Mesendoderm (in vitro differentiated cells): ENCODE measurements around the gene GNAQ.

Source experiments
- DNase-seq: peaks from one replicate; pipeline ENCODE4 v3.0.0; 2013
- H2AK5ac ChIP-seq: 2 replicates; pipeline ENCODE4 v1.6.1; 2013; ENCODE audit warnings: low read length, inconsistent platforms
- H2BK120ac ChIP-seq: 2 replicates; pipeline ENCODE4 v1.6.1; 2013; ENCODE audit warnings: low read depth, mild to moderate bottlenecking, low read length, moderate library complexity, mixed read lengths
- H2BK15ac ChIP-seq: replicated peaks from 2 replicates; pipeline ENCODE4 v1.6.1; 2013; ENCODE audit warnings: low read depth, mild to moderate bottlenecking, moderate library complexity
- H2BK5ac ChIP-seq: 2 replicates; pipeline ENCODE4 v1.6.1; 2013; ENCODE audit warnings: low read length, inconsistent platforms
- H3K18ac ChIP-seq: 2 replicates; pipeline ENCODE4 v1.6.1; 2013; ENCODE audit warnings: mild to moderate bottlenecking, low read length, mixed read lengths
- H3K23ac ChIP-seq: one replicate; pipeline ENCODE4 v1.6.1; 2013; ENCODE audit warnings: low read length
- H3K27ac ChIP-seq: 2 replicates; pipeline ENCODE4 v1.5.1; 2013; ENCODE audit warnings: low read depth, mild to moderate bottlenecking, inconsistent platforms, low read length, moderate library complexity
- H3K27me3 ChIP-seq: 2 replicates; pipeline ENCODE4 v1.6.1; 2013; ENCODE audit warnings: low read length, control low read depth, mild to moderate bottlenecking, inconsistent platforms; ENCODE audit not compliant: insufficient read depth, poor library complexity
- H3K36me3 ChIP-seq: 2 replicates; pipeline ENCODE4 v1.6.1; 2013; ENCODE audit warnings: low read length, inconsistent platforms; ENCODE audit not compliant: control insufficient read depth, insufficient read depth
- H3K4ac ChIP-seq: one replicate; pipeline ENCODE4 v1.6.1; 2013; ENCODE audit warnings: low read depth, mild to moderate bottlenecking, low read length, moderate library complexity
- H3K4me1 ChIP-seq: 2 replicates; pipeline ENCODE4 v1.6.1; 2013; ENCODE audit warnings: low read depth, low read length, inconsistent platforms; ENCODE audit not compliant: control insufficient read depth
- H3K4me2 ChIP-seq: 2 replicates; pipeline ENCODE4 v1.6.1; 2013; ENCODE audit warnings: low read length
- H3K4me3 ChIP-seq: 2 replicates; pipeline ENCODE4 v1.5.1; 2013; ENCODE audit warnings: mild to moderate bottlenecking, low read length
- H3K56ac ChIP-seq: one replicate; pipeline ENCODE4 v1.6.1; 2013; ENCODE audit warnings: low read length
- H3K79me1 ChIP-seq: 2 replicates; pipeline ENCODE4 v1.6.1; 2013; ENCODE audit warnings: low read length, inconsistent platforms
- H3K79me2 ChIP-seq: 2 replicates; pipeline ENCODE4 v1.6.1; 2013; ENCODE audit warnings: mild to moderate bottlenecking, low read length; ENCODE audit not compliant: control insufficient read depth, insufficient read depth
- H3K9ac ChIP-seq: 2 replicates; pipeline ENCODE4 v1.6.1; 2013; ENCODE audit warnings: low read length, inconsistent platforms
- H4K5ac ChIP-seq: one replicate; pipeline ENCODE4 v1.6.1; 2013; ENCODE audit warnings: low read length
- H4K8ac ChIP-seq: one replicate; pipeline ENCODE4 v1.6.1; 2013; ENCODE audit warnings: low read depth, mild to moderate bottlenecking, control low read depth, low read length, moderate library complexity
- WGBS: extraction: QIAGEN DNeasy Blood & Tissue Kit; methylation state at CpG from one replicate; pipeline ENCODE4 v1.1.7; 2013; ENCODE audit warnings: low lambda C conversion rate, missing lambda C conversion rate; ENCODE audit not compliant: insufficient coverage; ENCODE audit errors: extremely low coverage; 5-methylcytosine and 5-hydroxymethylcytosine counted together

Gene GNAQ

DNA sequence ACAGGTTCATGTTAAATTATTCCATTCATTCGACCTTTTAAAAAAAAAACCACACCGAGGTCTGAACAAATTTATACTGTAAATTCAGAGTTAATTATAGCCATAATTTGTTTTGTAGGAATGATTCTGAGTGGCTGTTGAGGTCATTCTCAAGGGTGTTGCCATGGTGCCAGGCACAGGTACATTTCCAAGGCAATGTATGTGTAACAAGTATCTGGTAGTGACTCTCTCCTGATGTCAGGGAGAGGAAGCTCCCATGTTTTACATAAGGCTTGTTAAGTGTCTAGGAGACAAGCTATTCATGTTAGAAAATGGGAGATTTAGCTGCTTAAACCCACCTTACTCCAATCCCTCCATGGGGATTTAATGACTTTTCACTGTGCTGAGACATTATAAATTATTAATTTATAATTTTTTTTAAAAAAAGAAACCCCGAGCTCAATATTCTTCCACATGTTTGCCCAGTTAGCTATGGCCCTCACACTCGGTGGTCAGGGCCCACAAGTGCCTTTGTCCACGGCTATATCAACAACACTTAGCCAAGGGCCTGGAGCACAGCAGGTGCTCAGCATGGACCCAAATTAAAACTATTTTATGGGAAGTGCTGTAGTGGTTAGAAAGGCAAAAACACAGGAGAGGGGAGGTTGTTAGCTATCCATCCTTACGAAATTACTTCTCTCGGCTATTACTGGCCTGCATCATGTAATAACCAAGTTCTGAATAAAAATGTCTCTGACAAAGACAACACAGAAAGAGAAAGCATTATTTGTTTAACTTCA, 228.9 kb downstream of the GNAQ start:
- Histone ChIP-seq H3K9ac (no peak overlapping the region), H3K27me3 (no peaks in the 10 kb centered on the region), H4K8ac (no peak overlapping the region), H3K36me3 (no peaks in the 10 kb centered on the region), H2BK15ac (no peak overlapping the region), H3K27ac (no peak overlapping the region), H4K5ac (no peak overlapping the region), H3K79me2 (no peaks in the 10 kb centered on the region), H3K4me2 (no peak overlapping the region), H3K56ac (no peak overlapping the region), H2AK5ac (no peak overlapping the region), H3K4me1 (no peaks in the 10 kb centered on the region), H3K4ac (no peak overlapping the region), H2BK120ac (no peak overlapping the region), H3K18ac (no peak overlapping the region), H3K4me3 (no peak overlapping the region), H2BK5ac (no peak overlapping the region), H3K79me1 (peaks cover 4% of the 10 kb centered on the region), H3K23ac (no peak overlapping the region)
- no CpG with 5 or more reads among the region's 7 CpGs for WGBS
- no peak for DNase-seq

DNA sequence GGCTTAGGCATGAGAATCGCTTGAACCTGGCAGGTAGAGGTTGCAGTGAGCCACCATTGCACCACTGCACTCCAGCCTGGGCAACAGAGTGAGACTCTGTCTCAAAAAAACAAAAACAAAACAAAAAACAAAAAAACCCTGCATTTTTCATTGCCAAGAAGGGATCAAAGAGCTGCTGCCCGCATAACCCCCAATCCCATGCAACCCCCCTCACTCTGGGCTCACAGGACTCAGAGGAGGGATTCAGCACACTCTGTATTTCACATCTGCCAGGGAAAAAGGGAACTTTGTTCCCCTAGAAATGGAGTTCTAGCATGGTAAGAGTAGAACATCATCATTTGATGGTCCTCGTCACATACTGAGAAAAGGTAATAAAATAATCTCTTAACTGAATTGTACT, 229.5 kb downstream of the GNAQ start:
- no peak for DNase-seq
- no peak overlapping the region for H3K27ac ChIP-seq
- no peak overlapping the region for H2BK120ac ChIP-seq
- no CpG with 5 or more reads among the region's 3 CpGs for WGBS
- H3K27me3 ChIP-seq = no peaks in the 10 kb centered on the region
- no peaks in the 10 kb centered on the region for H3K79me2 ChIP-seq
- H3K4me1 ChIP-seq = no peaks in the 10 kb centered on the region
- no peak overlapping the region for H3K23ac ChIP-seq
- H2AK5ac ChIP-seq = no peak overlapping the region
- no peak overlapping the region for H3K9ac ChIP-seq
- no peaks in the 10 kb centered on the region for H3K36me3 ChIP-seq
- no peak overlapping the region for H3K4me3 ChIP-seq
- no peak overlapping the region for H4K8ac ChIP-seq
- H3K4ac ChIP-seq = no peak overlapping the region
- no peak overlapping the region for H3K4me2 ChIP-seq
- no peak overlapping the region for H2BK15ac ChIP-seq
- H2BK5ac ChIP-seq = no peak overlapping the region
- peaks cover 2% of the 10 kb centered on the region for H3K79me1 ChIP-seq
- no peak overlapping the region for H3K56ac ChIP-seq
- no peak overlapping the region for H4K5ac ChIP-seq
- no peak overlapping the region for H3K18ac ChIP-seq

DNA sequence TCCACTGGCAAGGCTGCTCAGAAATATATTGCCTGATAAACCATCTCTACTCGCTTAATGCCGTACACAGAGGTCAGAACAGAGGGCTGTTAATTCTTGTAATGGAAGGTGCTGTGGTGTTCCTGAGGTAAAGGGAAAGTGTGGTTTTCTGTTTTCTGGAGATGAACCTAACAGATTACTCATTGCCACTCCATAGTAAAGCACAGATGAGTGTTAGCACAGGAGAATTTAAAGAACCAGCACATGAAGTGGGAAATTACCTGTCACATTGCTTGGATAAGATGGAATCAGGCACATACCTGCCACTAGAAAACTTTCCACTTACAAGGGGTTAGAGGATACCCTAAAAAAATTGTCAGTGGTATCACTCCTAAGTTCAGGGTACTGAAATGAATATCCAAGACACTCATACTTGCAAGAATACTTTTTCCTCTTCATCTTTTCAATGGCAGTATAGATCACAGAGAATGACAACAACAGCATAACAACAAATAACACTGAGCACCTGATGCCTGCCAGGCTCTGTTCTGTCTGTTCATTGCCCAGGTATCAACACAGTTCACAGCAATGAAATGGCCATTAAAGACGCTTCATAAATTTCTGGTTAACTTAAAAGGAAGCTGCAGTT, 230.6 kb downstream of the GNAQ start:
- Histone ChIP-seq H3K4me3 (no peak overlapping the region), H3K4me2 (no peak overlapping the region), H2BK15ac (no peak overlapping the region), H3K79me1 (peaks cover 2% of the 10 kb centered on the region), H4K5ac (no peak overlapping the region), H3K23ac (no peak overlapping the region), H3K56ac (no peak overlapping the region), H3K36me3 (no peaks in the 10 kb centered on the region), H2BK5ac (no peak overlapping the region), H3K27ac (no peak overlapping the region), H3K79me2 (no peaks in the 10 kb centered on the region), H4K8ac (no peak overlapping the region), H3K27me3 (no peaks in the 10 kb centered on the region), H2AK5ac (no peak overlapping the region), H2BK120ac (no peak overlapping the region), H3K4ac (no peak overlapping the region), H3K4me1 (no peaks in the 10 kb centered on the region), H3K9ac (no peak overlapping the region), H3K18ac (no peak overlapping the region)
- no CpG with 5 or more reads among the region's 3 CpGs for whole genome bisulfite sequencing
- no peak for DNase-seq

DNA sequence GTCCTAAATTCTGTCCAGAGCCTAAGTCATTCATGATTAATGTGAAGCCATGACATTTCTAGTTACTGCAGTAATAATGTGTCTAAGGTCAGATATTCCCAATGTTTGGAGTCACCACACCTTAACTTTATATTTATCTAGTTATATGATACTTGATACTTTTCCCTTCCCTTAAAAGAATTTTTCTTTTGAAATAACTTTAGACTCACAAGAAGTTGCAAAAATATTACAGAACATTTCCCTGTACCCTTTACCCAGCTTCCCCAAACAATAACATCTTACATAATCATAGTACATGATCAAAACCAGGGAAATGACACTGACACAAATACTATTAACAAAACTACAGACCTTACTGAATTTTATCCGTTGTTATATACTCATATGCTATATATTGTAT, 233.5 kb downstream of the GNAQ start:
- no peak overlapping the region for H3K4ac ChIP-seq
- no peak overlapping the region for H3K9ac ChIP-seq
- H3K4me1 ChIP-seq = no peaks in the 10 kb centered on the region
- no peak overlapping the region for H2BK5ac ChIP-seq
- H3K36me3 ChIP-seq = no peaks in the 10 kb centered on the region
- H3K79me2 ChIP-seq = no peaks in the 10 kb centered on the region
- H3K18ac ChIP-seq = no peak overlapping the region
- no peak overlapping the region for H2BK120ac ChIP-seq
- no peak overlapping the region for H4K5ac ChIP-seq
- no peak overlapping the region for H4K8ac ChIP-seq
- H3K27me3 ChIP-seq = no peaks in the 10 kb centered on the region
- H3K27ac ChIP-seq = no peak overlapping the region
- no peak for DNase-seq
- H2BK15ac ChIP-seq = no peak overlapping the region
- no peak overlapping the region for H3K56ac ChIP-seq
- no CpG with 5 or more reads among the region's 1 CpG for WGBS
- peaks cover 2% of the 10 kb centered on the region for H3K79me1 ChIP-seq
- H3K4me2 ChIP-seq = no peak overlapping the region
- H3K23ac ChIP-seq = no peak overlapping the region
- H3K4me3 ChIP-seq = no peak overlapping the region
- no peak overlapping the region for H2AK5ac ChIP-seq

DNA sequence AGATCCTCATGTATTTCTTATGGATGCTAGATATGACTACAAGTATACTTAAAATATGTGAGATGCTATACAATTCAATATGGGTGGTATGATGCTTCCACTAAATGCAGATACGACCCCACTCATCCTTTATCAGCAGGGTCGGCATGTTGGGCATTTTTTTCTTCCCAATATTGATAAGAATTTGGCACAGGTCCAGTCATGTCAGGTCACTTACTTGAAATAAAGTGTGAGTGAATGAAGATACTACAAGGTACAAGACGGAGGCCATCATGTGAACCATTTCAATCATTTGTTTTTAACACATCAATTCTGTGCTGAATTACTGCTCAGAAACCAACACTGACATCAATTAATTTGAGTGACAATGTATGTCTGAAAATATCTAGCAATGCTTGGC, 236.6 kb downstream of the GNAQ start:
- Histone ChIP-seq H2BK5ac (no peak overlapping the region), H3K4me3 (no peak overlapping the region), H3K4me1 (no peaks in the 10 kb centered on the region), H3K18ac (no peak overlapping the region), H3K27ac (no peak overlapping the region), H3K36me3 (no peaks in the 10 kb centered on the region), H3K56ac (no peak overlapping the region), H3K4ac (no peak overlapping the region), H3K23ac (no peak overlapping the region), H4K5ac (no peak overlapping the region), H3K9ac (no peak overlapping the region), H2BK120ac (no peak overlapping the region), H2AK5ac (no peak overlapping the region), H3K27me3 (no peaks in the 10 kb centered on the region), H3K4me2 (no peak overlapping the region), H4K8ac (no peak overlapping the region), H3K79me1 (no peaks in the 10 kb centered on the region), H2BK15ac (no peak overlapping the region), H3K79me2 (no peaks in the 10 kb centered on the region)
- whole genome bisulfite sequencing = no CpG with 5 or more reads among the region's 3 CpGs
- DNase-seq = no peak
